Measurements from ENCODE around the gene HTT.

GRCh38 chr4:3184725-3185124 is 110.2 kb downstream of the HTT start:
- TF ChIP-seq CEBPZ (IDR thresholded peaks at IDR 0.05; ENCODE audit: low read depth, low read length): no peak
- TF ChIP-seq ETV6 (conservative IDR thresholded peaks at IDR 0.05 in 1 of 2, IDR thresholded peaks at IDR 0.05 in 1 of 2; ENCODE audit: borderline replicate concordance in 1 of 2, low read depth in 1 of 2): no peak
- no peak for TF ChIP-seq RB1 (IDR thresholded peaks at IDR 0.05; ENCODE audit: borderline replicate concordance)
- TF ChIP-seq SIX5 (IDR thresholded peaks at IDR 0.05; ENCODE audit: low read depth, low read length, severe bottlenecking): no peak

Measured in GM12878 (cell line).